ENCODE data around the gene MCTP1. TPM values are rescaled to one million over a fixed set of nuclear protein-coding genes. Genes with fewer than 3 reads are reported as not detected.

MCTP1 gene
- total and polyA plus RNA-seq, 9 of the 15 experiments (the other 6 are each of a cell fraction or from before 2014, with no cell fraction given), result 0.04 to 0.93 (median 0.06) TPM; not detected in 4

- POLR2A ChIA-PET, result interaction anchor here (0.9 kb wide), 1 partner anchor 16 kb away, joined by 3 read pairs; no protein-coding TSS in a partner anchor
- H3K9me3 ChIP-seq (replicated peaks; ENCODE audit: control insufficient read depth, insufficient read depth, low read depth, low read length), result no peaks in the 10 kb centered on the region
- 0% methylated on average over 8 of the region's 8 CpGs for whole genome bisulfite sequencing (ENCODE audit: insufficient coverage, low coverage, missing lambda C conversion rate)
- CTCF ChIA-PET (ENCODE audit: low intra/inter-chr PET ratio), result no interaction called here
- ATAC-seq (no peak), FAIRE-seq (no peak), DNase-seq (ENCODE audit: extremely low read depth in 1 of 4, low spot score in 3 of 4) (no peak)
- intact Hi-C loops (cut with micrococcal nuclease), result loop anchor here (10.0 kb wide), 1 partner anchor 504 kb away; no protein-coding TSS in a partner anchor
- H4K20me1 ChIP-seq (replicated peaks; ENCODE audit: control insufficient read depth, insufficient read depth, low read length), result no peaks in the 10 kb centered on the region
- H3K9ac ChIP-seq (ENCODE audit: insufficient read depth in 1 of 2, low read depth in 2 of 2, low read length in 2 of 2), result no peak overlapping the region
- no peaks in the 10 kb centered on the region for H3K9me1 ChIP-seq (ENCODE audit: control insufficient read depth, insufficient read depth, low read length)
- no peaks in the 10 kb centered on the region for H3K79me2 ChIP-seq (ENCODE audit: control insufficient read depth, insufficient read depth, low read length)
- in situ Hi-C loops (cut with MboI), result loop anchor here (10.0 kb wide), 1 partner anchor 564 kb away; no protein-coding TSS in a partner anchor
- BruUV-seq (replicated peaks), result no TSS peak
- H3K36me3 ChIP-seq (ENCODE audit: control insufficient read depth, insufficient read depth, low read length), result no peaks in the 10 kb centered on the region
- H3K4me2 ChIP-seq (ENCODE audit: insufficient read depth, low read length), result no peak overlapping the region
- peaks cover 21 to 24% of the 10 kb centered on the region in 2 experiments for H3K27me3 ChIP-seq (ENCODE audit: control insufficient read depth in 2 of 2, insufficient read depth in 2 of 2, low read length in 2 of 2)
- no peak overlapping the region for H3K4me3 ChIP-seq
- 0 out of 2 replicates have a peak, but pooled peaks have one; percentile 18 for TF ChIP-seq ZNF316 (IDR thresholded peaks at IDR 0.05)
- TF ChIP-seq ESRRB (CRISPR knock-in tag; IDR thresholded peaks at IDR 0.05; ENCODE audit: borderline replicate concordance), result no peak
- no peak for TF ChIP-seq ZNF589 (CRISPR knock-in tag; IDR thresholded peaks at IDR 0.05; ENCODE audit: low read depth)
- peaks cover 0 to 17% of the 10 kb centered on the region in 2 experiments; a peak in 2 of 5 replicates for H3K4me1 ChIP-seq (replicated peaks in 1 of 2; ENCODE audit: control insufficient read depth in 2 of 2, insufficient read depth in 2 of 2, low read length in 2 of 2)
- H3K27ac ChIP-seq (ENCODE audit: extremely low read depth, low read depth, low read length), result no peak overlapping the region
- no peak overlapping the region for H2AFZ ChIP-seq (ENCODE audit: low read depth, low read length)
Measured at GRCh38 chr5:95280401-95281095, 4.3 kb downstream of the MCTP1 start.

GRCh38 chr5:95274011-95274410, 10.9 kb downstream of the MCTP1 start:
- H3K4me3 ChIP-seq, result no peak overlapping the region
- intact Hi-C loops (cut with micrococcal nuclease) (no loop called here), in situ Hi-C loops (cut with MboI) (no loop called here)
- ATAC-seq (no peak), DNase-seq (ENCODE audit: extremely low read depth in 1 of 4, low spot score in 3 of 4) (no peak), FAIRE-seq (no peak)
- no peaks in the 10 kb centered on the region for H3K36me3 ChIP-seq (ENCODE audit: control insufficient read depth, insufficient read depth, low read length)
- H3K9me1 ChIP-seq (ENCODE audit: control insufficient read depth, insufficient read depth, low read length), result no peaks in the 10 kb centered on the region
- ChIA-PET POLR2A (interaction anchor here (1.7 kb wide), 1 partner anchor 10 kb away, joined by 4 read pairs; the partner anchor contains the start of gene MCTP1), CTCF (ENCODE audit: low intra/inter-chr PET ratio) (no interaction called here)
- no peaks in the 10 kb centered on the region for H4K20me1 ChIP-seq (replicated peaks; ENCODE audit: control insufficient read depth, insufficient read depth, low read length)
- no TSS peak for BruUV-seq (replicated peaks)
- 0% methylated on average over 4 of the region's 5 CpGs for WGBS (ENCODE audit: insufficient coverage, low coverage, missing lambda C conversion rate)
- no peaks in the 10 kb centered on the region for H3K9me3 ChIP-seq (replicated peaks; ENCODE audit: control insufficient read depth, insufficient read depth, low read depth, low read length)
- no peak overlapping the region for H3K4me2 ChIP-seq (ENCODE audit: insufficient read depth, low read length)
- no peak overlapping the region for H2AFZ ChIP-seq (ENCODE audit: low read depth, low read length)
- H3K4me1 ChIP-seq (replicated peaks in 1 of 2; ENCODE audit: control insufficient read depth in 2 of 2, insufficient read depth in 2 of 2, low read length in 2 of 2), result no peaks in the 10 kb centered on the region
- H3K9ac ChIP-seq (ENCODE audit: insufficient read depth in 1 of 2, low read depth in 2 of 2, low read length in 2 of 2), result no peak overlapping the region
- no peaks in the 10 kb centered on the region for H3K79me2 ChIP-seq (ENCODE audit: control insufficient read depth, insufficient read depth, low read length)
- no peak overlapping the region for H3K27ac ChIP-seq (ENCODE audit: extremely low read depth, low read depth, low read length)
- H3K27me3 ChIP-seq (ENCODE audit: control insufficient read depth in 2 of 2, insufficient read depth in 2 of 2, low read length in 2 of 2), result peaks cover 4 to 13% of the 10 kb centered on the region in 2 experiments; a peak in 2 of 5 replicates
- no peak for TF ChIP-seq KDM4B (IDR thresholded peaks at IDR 0.05; ENCODE audit: borderline replicate concordance in 2 of 2, low read depth in 1 of 2)
- TF ChIP-seq ATF2 (CRISPR knock-in tag; IDR thresholded peaks at IDR 0.05), result no peak
